Measurements from ENCODE around the gene GRIK4. TPM values are rescaled to one million over a fixed set of nuclear protein-coding genes. Genes with fewer than 3 reads are reported as not detected.

The GRIK4 gene
- total RNA-seq, 2 experiments from 2014 or later: not detected

GRCh38 chr11:120611581-120611980 lies 100.0 kb downstream of the GRIK4 start:
- Histone ChIP-seq H3K27ac (ENCODE audit: low read depth in 1 of 2, low read length in 2 of 2) (no peak overlapping the region), H3K4me1 (ENCODE audit: insufficient read depth, low read length) (no peaks in the 10 kb centered on the region), H3K27me3 (ENCODE audit: control insufficient read depth in 1 of 2, insufficient read depth in 2 of 2, low read length in 2 of 2) (no peaks in the 10 kb centered on the region), H3K4me3 (ENCODE audit: low read length) (no peak overlapping the region), H3K9me3 (ENCODE audit: control insufficient read depth in 1 of 2, insufficient read depth in 1 of 2, low read length in 2 of 2) (no peaks in the 10 kb centered on the region), H3K36me3 (ENCODE audit: insufficient read depth, low read length) (no peaks in the 10 kb centered on the region)
- TF ChIP-seq CTCF (IDR thresholded peaks at IDR 0.05): no peak
- Mint-ChIP-seq H3K4me1 (ENCODE audit: low read depth) (no peaks in the 10 kb centered on the region), H3K9me3 (no peaks in the 10 kb centered on the region), H3K36me3 (ENCODE audit: low read depth) (no peaks in the 10 kb centered on the region), H3K27me3 (peaks cover 4% of the 10 kb centered on the region), H3K27ac (no peak overlapping the region), H3K4me3 (no peak overlapping the region)
- ChIA-PET POLR2A (no interaction called here), CTCF (no interaction called here)
- DNase-seq (no peak), ATAC-seq (ENCODE audit: poor library complexity) (no peak)
- intact Hi-C loops (cut with DNase I, micrococcal nuclease): no loop called here

GRCh38 chr11:120612513-120613263 lies 101.1 kb downstream of the GRIK4 start:
- POLR2A ChIA-PET: no interaction called here
- Histone ChIP-seq H3K27me3 (ENCODE audit: control insufficient read depth in 1 of 2, insufficient read depth in 2 of 2, low read length in 2 of 2) (no peaks in the 10 kb centered on the region), H3K4me3 (ENCODE audit: low read length) (no peak overlapping the region), H3K4me1 (ENCODE audit: insufficient read depth, low read length) (no peaks in the 10 kb centered on the region), H3K36me3 (ENCODE audit: insufficient read depth, low read length) (no peaks in the 10 kb centered on the region), H3K9me3 (ENCODE audit: control insufficient read depth in 1 of 2, insufficient read depth in 1 of 2, low read length in 2 of 2) (no peaks in the 10 kb centered on the region), H3K27ac (ENCODE audit: low read depth in 1 of 2, low read length in 2 of 2) (no peak overlapping the region)
- TF ChIP-seq CTCF (IDR thresholded peaks at IDR 0.05): no peak
- intact Hi-C loops (cut with DNase I, micrococcal nuclease): no loop called here
- CTCF ChIA-PET: no interaction called here
- DNase-seq (peak in 2 of 14 experiments; percentile 7 to 17), ATAC-seq (ENCODE audit: poor library complexity) (no peak)
- H3K36me3 Mint-ChIP-seq (ENCODE audit: low read depth): no peaks in the 10 kb centered on the region
- H3K27ac Mint-ChIP-seq: no peak overlapping the region
- H3K27me3 Mint-ChIP-seq: peaks cover 4% of the 10 kb centered on the region
- no peak overlapping the region for H3K4me3 Mint-ChIP-seq
- no peaks in the 10 kb centered on the region for H3K4me1 Mint-ChIP-seq (ENCODE audit: low read depth)
- no peaks in the 10 kb centered on the region for H3K9me3 Mint-ChIP-seq

- H3K9me3 ChIP-seq (ENCODE audit: control insufficient read depth in 1 of 2, insufficient read depth in 1 of 2, low read length in 2 of 2): peaks cover 4 to 6% of the 10 kb centered on the region in 2 experiments
- no peaks in the 10 kb centered on the region for H3K4me1 ChIP-seq (ENCODE audit: insufficient read depth, low read length)
- POLR2A ChIA-PET: no interaction called here
- no peak overlapping the region for H3K4me3 Mint-ChIP-seq
- no peaks in the 10 kb centered on the region for H3K27me3 ChIP-seq (ENCODE audit: control insufficient read depth in 1 of 2, insufficient read depth in 2 of 2, low read length in 2 of 2)
- no peak overlapping the region for H3K27ac Mint-ChIP-seq
- no peaks in the 10 kb centered on the region for H3K36me3 ChIP-seq (ENCODE audit: insufficient read depth, low read length)
- H3K4me3 ChIP-seq (ENCODE audit: low read length): no peak overlapping the region
- TF ChIP-seq CTCF (IDR thresholded peaks at IDR 0.05): no peak
- no peaks in the 10 kb centered on the region for H3K36me3 Mint-ChIP-seq (ENCODE audit: low read depth)
- intact Hi-C loops (cut with DNase I, micrococcal nuclease): no loop called here
- peaks cover 4% of the 10 kb centered on the region for H3K27me3 Mint-ChIP-seq
- CTCF ChIA-PET: no interaction called here
- DNase-seq (no peak), ATAC-seq (ENCODE audit: poor library complexity) (no peak)
- peaks cover 3% of the 10 kb centered on the region for H3K9me3 Mint-ChIP-seq
- no peak overlapping the region for H3K27ac ChIP-seq (ENCODE audit: low read depth in 1 of 2, low read length in 2 of 2)
- H3K4me1 Mint-ChIP-seq (ENCODE audit: low read depth): no peaks in the 10 kb centered on the region
Observed at GRCh38 chr11:120613264-120614226, 102.0 kb downstream of the GRIK4 start.

All from CD4-positive, alpha-beta T cell (primary cell).